ENCODE measurements around the gene PCSK4.
"Not testable (repeated sequence)": the region's sequence is repeated elsewhere in the genome, so short reads cannot be mapped to it uniquely, and the experiment has no call there.

Gene PCSK4

DNA sequence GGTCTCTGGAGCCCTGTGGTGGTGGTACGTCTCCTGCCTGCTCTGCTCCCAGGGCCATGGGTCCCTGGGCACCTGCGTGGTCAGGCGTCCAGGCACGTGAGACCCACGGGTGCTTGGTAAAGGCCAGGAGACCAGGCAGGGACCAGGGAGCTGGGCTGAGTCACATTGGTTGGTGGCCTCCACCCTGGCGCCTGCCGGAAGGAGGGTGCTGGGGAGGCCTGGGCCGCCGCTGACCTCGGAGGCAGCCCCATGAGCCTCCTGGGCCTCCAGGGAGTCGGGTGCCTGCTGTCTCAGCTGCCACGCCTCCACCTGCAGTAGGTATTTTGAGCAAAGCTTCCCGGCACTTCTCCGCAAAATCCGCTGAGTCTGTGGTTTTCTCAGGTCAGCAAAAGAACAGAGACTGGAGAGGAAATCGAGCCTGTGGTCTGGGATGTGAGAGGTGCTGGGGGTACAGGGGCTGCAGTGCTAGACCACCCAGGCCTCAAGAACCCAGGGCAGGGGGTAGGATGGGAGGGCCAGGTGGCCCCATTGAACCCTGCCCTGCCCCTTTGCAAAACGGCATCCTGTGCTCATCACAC is 30.1 kb upstream of the PCSK4 start:
- no peaks in the 10 kb centered on the region for H3K36me3 ChIP-seq (ENCODE audit: control insufficient read depth, low read depth, low read length)
- no peak overlapping the region for H3K4me3 ChIP-seq (ENCODE audit: low read length)
- H3K27ac ChIP-seq (ENCODE audit: low read length): no peak overlapping the region
- H3K27me3 ChIP-seq (ENCODE audit: control insufficient read depth, insufficient read depth, low read length): peaks cover 34% of the 10 kb centered on the region
- no peaks in the 10 kb centered on the region for H3K4me1 ChIP-seq (ENCODE audit: control insufficient read depth, low read depth, low read length)
- H3K9me3 ChIP-seq (ENCODE audit: control insufficient read depth, low read depth, low read length): no peaks in the 10 kb centered on the region
- no peak overlapping the region for H3K9ac ChIP-seq (ENCODE audit: low read length)

DNA sequence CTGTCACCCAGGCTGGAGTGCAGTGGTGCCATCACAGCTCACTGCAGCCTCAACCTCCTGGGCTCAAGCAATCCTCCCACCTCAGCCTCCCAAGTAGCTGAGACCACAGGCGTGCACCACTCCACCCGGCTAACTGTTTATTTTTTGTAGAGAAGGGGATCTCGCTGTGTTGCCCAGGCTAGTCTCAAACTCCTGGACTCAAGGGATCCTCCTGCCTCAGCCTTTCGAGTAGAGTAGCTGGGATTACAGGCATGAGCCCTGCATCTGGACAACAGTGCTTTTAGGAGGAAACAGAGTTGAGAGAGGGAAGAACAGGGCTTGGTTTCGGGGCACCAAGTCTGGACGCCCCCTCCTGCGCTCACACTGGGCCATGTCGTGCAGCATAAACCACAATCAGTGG is 29.7 kb upstream of the PCSK4 start:
- H3K4me1 ChIP-seq (ENCODE audit: control insufficient read depth, low read depth, low read length); H3K4me3 ChIP-seq (ENCODE audit: low read length); H3K9ac ChIP-seq (ENCODE audit: low read length); H3K36me3 ChIP-seq (ENCODE audit: control insufficient read depth, low read depth, low read length); H3K27ac ChIP-seq (ENCODE audit: low read length); H3K9me3 ChIP-seq (ENCODE audit: control insufficient read depth, low read depth, low read length): not testable (repeated sequence)
- H3K27me3 ChIP-seq (ENCODE audit: control insufficient read depth, insufficient read depth, low read length): peaks cover 34% of the 10 kb centered on the region

DNA sequence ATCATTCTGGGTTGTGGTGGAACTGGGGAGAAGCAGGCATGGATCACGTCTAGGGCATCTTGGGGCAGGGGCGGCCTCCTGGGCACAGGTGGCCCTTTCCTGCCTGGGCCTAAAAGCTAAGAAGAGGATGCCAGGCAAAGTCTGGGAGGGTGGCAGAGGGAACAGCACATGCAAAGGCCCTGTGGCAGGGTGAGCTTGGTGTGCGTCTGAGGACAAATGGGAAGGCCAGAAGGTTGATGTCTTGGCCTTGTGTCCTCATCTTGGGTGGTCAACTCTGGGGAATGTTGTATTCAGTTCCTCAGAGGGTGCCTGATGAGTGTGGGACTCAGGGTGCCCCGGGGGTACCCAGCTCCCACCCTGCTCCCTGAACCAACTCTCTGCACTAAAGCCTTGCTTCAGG is 28.3 kb upstream of the PCSK4 start:
- Histone ChIP-seq H3K9ac (ENCODE audit: low read length) (no peak overlapping the region), H3K27ac (ENCODE audit: low read length) (no peak overlapping the region), H3K27me3 (ENCODE audit: control insufficient read depth, insufficient read depth, low read length) (peaks cover 34% of the 10 kb centered on the region), H3K4me1 (ENCODE audit: control insufficient read depth, low read depth, low read length) (no peaks in the 10 kb centered on the region), H3K9me3 (ENCODE audit: control insufficient read depth, low read depth, low read length) (no peaks in the 10 kb centered on the region), H3K4me3 (ENCODE audit: low read length) (no peak overlapping the region), H3K36me3 (ENCODE audit: control insufficient read depth, low read depth, low read length) (no peaks in the 10 kb centered on the region)

DNA sequence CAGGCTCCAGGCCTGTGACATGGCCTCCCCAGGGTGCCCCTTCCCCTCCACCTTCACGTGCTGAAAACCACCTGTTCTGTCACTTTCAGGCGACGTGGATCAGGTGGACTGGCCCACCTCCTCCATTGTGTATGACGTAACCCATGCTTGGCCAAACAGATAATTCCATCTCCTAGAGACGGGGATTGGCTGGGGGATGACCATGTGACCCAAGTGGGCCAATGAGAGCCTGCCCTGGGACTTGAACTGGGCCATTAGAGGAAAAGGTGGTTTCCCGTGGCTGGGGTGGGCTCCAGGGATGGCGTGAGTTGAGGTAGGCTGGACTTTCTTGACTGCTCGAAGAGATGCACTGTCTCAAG is 26.2 kb upstream of the PCSK4 start:
- H3K4me3 ChIP-seq (ENCODE audit: low read length): no peak overlapping the region
- H3K9ac ChIP-seq (ENCODE audit: low read length): no peak overlapping the region
- H3K36me3 ChIP-seq (ENCODE audit: control insufficient read depth, low read depth, low read length): no peaks in the 10 kb centered on the region
- no peaks in the 10 kb centered on the region for H3K9me3 ChIP-seq (ENCODE audit: control insufficient read depth, low read depth, low read length)
- H3K27ac ChIP-seq (ENCODE audit: low read length): no peak overlapping the region
- H3K4me1 ChIP-seq (ENCODE audit: control insufficient read depth, low read depth, low read length): no peaks in the 10 kb centered on the region
- H3K27me3 ChIP-seq (ENCODE audit: control insufficient read depth, insufficient read depth, low read length): peaks cover 36% of the 10 kb centered on the region

DNA sequence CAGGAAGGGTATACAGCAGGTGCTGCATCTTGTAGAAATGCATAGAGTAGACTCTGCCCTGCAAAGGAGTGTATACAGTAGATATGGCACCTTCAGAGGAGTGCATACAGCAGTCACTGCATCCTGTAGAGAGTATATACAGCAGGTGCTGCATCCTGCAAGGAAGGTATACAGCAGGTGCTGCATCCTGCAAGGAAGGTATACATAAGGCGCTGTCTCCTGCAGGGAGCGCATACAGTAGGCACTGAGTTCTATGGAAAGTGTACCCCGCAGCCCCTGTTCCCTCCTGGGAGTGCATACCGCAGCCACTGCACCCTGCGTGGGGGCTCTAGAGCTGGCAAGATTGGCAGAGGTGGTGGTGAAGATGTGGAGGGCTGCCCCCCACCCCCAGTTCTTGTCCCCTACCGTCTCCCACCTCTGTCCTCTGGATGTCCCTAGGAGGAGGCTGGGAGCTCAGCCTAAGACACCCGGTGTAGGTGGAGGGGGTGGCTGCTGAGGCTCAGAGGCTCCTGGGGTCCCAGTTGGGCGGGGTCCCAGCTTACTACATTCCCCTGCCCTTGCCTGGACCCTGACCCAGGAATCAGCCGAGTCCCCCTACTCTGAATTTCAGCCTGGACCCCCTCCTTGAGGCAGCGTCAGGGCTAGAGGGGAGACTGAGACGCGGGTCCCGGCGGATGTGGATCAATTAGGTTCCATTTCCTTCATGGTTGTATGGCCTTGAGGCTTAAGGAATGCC is 25.0 kb upstream of the PCSK4 start:
- Histone ChIP-seq H3K9me3 (ENCODE audit: control insufficient read depth, low read depth, low read length) (no peaks in the 10 kb centered on the region), H3K27ac (ENCODE audit: low read length) (no peak overlapping the region), H3K4me1 (ENCODE audit: control insufficient read depth, low read depth, low read length) (no peaks in the 10 kb centered on the region), H3K36me3 (ENCODE audit: control insufficient read depth, low read depth, low read length) (no peaks in the 10 kb centered on the region), H3K9ac (ENCODE audit: low read length) (no peak overlapping the region), H3K27me3 (ENCODE audit: control insufficient read depth, insufficient read depth, low read length) (peaks cover 48% of the 10 kb centered on the region), H3K4me3 (ENCODE audit: low read length) (no peak overlapping the region)

DNA sequence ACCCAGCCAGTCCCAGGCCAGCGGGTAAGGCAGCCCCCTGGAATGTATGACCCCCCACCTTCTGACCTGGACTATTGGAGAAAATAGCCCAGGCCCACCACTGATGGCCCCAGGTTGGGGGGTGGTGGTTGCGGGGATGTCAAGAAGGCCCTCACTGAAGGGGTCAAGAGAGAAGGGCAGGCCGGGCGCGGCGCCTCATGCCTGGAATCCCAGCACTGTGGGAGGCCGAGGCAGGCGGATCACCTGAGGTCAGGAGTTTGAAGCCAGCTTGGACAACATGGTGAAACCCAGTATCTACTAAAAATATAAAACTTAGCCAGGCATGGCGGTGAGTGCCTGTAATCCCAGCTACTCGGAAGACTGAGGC is 24.1 kb upstream of the PCSK4 start:
- H3K9me3 ChIP-seq (ENCODE audit: control insufficient read depth, low read depth, low read length): no peaks in the 10 kb centered on the region
- H3K27me3 ChIP-seq (ENCODE audit: control insufficient read depth, insufficient read depth, low read length): peaks cover 56% of the 10 kb centered on the region
- no peaks in the 10 kb centered on the region for H3K36me3 ChIP-seq (ENCODE audit: control insufficient read depth, low read depth, low read length)
- no peaks in the 10 kb centered on the region for H3K4me1 ChIP-seq (ENCODE audit: control insufficient read depth, low read depth, low read length)
- H3K9ac ChIP-seq (ENCODE audit: low read length): no peak overlapping the region
- no peak overlapping the region for H3K27ac ChIP-seq (ENCODE audit: low read length)
- no peak overlapping the region for H3K4me3 ChIP-seq (ENCODE audit: low read length)

DNA sequence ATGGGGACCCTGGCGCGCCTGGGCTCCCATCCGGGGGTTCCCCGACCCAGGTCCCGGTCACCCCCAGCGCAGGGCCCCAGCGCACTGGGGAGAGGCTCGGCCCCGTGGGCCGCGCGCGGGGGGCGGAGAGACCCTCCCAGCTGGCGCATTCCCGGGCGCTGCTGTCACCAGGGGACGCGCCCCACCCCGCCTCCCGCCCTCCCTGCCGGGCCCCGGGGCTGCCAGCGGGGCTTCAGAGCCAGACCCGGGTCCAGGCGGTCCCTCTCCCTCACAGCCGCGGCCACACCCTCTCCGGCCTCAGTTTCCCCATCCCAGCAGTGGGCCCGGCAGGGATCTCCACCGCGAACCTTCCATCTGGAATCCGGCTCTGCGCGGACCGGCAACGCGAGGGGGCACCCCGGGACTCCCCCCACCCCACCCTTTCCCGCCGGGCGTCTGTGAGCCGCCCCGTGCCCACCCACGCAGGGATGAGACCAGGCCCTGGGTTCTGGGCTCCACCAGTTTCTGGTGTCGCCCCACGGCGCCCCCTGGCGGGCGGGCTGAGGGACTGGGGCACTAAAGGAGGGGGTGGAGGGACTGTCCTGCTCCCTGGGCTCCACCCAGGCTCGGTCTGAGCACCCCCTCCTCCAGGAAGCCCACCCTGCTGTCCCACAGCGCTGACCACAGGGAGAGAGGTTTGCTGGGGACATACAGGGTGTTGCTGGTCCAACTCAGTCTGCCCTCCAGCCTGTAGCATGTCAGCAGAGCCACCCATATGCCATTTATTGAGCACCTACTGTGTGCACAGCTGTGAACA is 23.5 kb upstream of the PCSK4 start:
- Histone ChIP-seq H3K36me3 (ENCODE audit: control insufficient read depth, low read depth, low read length) (no peaks in the 10 kb centered on the region), H3K9ac (ENCODE audit: low read length) (no peak overlapping the region), H3K9me3 (ENCODE audit: control insufficient read depth, low read depth, low read length) (no peaks in the 10 kb centered on the region), H3K4me3 (ENCODE audit: low read length) (no peak overlapping the region), H3K4me1 (ENCODE audit: control insufficient read depth, low read depth, low read length) (no peaks in the 10 kb centered on the region), H3K27me3 (ENCODE audit: control insufficient read depth, insufficient read depth, low read length) (peaks cover 58% of the 10 kb centered on the region), H3K27ac (ENCODE audit: low read length) (no peak overlapping the region)

DNA sequence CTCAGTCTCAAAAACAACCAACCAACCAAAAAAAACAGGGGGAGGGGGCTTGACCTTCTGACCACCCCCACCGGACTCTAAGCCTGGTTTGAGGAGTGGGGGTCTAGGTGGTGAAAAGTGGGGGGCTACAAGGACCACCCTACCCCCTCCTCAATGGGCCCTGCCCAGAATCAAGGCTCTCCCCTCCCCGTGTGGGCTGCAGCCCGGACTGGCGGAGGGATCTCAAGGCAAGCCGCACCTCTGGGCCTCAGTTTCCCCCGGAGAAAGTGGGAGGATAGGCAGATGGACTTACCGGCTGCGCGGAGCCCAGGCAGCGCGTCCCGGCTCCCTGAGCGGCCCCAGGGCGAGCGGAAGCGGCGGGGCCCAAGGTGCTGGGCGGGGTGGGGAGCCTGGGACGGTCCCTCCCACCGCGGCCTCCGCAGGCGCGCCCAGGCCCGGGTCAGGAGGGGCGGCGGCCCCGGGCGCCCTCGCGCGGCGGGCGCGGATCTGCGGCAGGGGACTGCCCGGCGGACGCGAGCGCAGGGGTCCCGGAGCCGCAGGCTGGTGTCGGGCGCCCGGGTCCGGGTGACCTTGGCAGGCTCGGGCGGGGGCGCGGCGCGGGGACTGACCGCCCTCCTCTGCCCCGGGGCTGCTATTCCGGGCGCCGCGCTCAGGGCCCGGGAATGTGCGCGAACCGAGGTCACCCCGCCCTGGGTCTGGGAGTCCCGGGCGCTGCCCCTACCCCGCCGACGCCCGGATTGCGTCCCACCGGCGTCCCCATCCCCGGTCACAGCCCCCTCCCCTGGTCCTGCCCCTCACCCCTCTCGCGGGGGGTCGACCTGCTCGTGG is 22.7 kb upstream of the PCSK4 start, which contains the start of gene ADAMTSL5:
ADAMTSL5 (minus strand) TSS at position 349 of the 828 bp plus-strand sequence. CDS start 2,076 bp downstream, outside the sequence.
- Histone ChIP-seq H3K27ac (ENCODE audit: low read length) (no peak within 1 kb of the TSS), H3K9me3 (ENCODE audit: control insufficient read depth, low read depth, low read length) (no peaks in the 10 kb centered on the region), H3K36me3 (ENCODE audit: control insufficient read depth, low read depth, low read length) (no peaks in the 10 kb centered on the region), H3K27me3 (ENCODE audit: control insufficient read depth, insufficient read depth, low read length) (peaks cover 58% of the 10 kb centered on the region), H3K4me1 (ENCODE audit: control insufficient read depth, low read depth, low read length) (no peaks in the 10 kb centered on the region), H3K4me3 (ENCODE audit: low read length) (no peak within 1 kb of the TSS), H3K9ac (ENCODE audit: low read length) (no peak within 1 kb of the TSS)

DNA sequence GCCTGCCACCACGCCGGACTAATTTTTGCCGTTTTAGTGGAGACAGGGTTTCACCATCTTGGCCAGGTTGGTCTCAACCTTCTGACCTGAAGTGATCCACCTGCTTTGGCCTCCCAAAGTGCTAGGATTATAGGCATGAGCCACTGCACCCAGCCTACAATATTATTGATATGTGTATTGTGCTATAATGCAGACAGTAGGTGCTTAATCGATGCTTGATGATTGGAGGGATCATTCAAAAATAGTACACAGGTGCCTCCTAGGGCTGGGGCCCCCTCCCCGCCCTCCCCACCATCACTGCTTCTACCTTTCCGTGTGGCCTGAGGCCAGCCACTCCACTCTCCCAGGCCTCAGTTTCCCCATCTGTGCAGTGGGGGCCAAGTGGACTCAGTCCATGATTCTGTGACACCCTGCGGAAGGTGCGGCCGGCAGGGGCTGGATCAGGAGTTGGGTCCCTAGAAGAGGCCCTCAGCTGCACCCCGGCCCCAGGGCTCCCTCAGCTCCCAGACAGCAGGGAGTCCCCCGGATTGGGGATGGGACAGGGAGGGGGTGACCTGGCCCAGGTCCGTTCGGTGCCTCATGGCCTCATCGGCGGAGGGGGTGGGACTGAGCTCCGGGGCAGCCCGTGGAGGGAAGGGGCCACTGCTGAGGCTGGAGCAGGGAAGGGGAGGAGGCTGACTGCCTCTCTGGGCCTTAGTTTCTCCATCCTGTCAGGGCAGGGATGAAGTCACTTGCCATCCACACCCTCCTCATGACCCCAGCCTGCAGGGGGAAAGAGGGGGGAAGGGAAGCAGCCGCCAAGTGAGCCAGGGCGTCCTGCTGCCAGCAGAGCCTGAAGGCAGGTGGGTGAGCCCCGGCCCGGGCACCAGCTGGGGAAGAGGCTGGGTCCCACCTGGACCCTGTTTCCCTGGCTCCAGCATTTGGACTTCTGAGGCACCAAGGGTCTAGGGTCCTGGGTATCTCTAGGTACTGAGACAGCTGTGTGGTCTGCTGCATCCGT is 21.5 kb upstream of the PCSK4 start:
- Histone ChIP-seq H3K27me3 (ENCODE audit: control insufficient read depth, insufficient read depth, low read length) (peaks cover 58% of the 10 kb centered on the region), H3K4me1 (ENCODE audit: control insufficient read depth, low read depth, low read length) (no peaks in the 10 kb centered on the region), H3K9ac (ENCODE audit: low read length) (no peak overlapping the region)

DNA sequence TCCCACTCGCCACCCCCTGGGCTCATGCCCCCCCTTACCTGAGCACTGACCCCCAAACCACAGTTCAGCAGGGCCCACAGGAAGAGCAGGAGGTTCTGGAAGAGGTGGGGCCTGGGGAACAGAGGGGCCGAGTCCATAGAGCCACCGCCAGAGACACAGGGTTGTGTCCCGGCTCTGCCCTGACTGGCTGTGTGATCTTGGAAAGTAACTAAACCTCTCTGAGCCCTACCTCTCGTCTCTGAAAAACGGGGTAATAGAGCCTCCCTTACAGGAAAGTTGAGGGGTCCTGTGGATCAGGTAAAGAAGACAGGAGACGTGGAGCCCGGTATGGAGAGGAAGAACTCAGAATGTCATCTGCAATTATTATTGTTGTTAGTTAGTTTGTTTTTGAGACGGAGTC is 20.7 kb upstream of the PCSK4 start:
- Histone ChIP-seq H3K9me3 (ENCODE audit: control insufficient read depth, low read depth, low read length) (no peaks in the 10 kb centered on the region), H3K27me3 (ENCODE audit: control insufficient read depth, insufficient read depth, low read length) (peaks cover 58% of the 10 kb centered on the region), H3K27ac (ENCODE audit: low read length) (no peak overlapping the region), H3K36me3 (ENCODE audit: control insufficient read depth, low read depth, low read length) (no peaks in the 10 kb centered on the region), H3K9ac (ENCODE audit: low read length) (no peak overlapping the region), H3K4me1 (ENCODE audit: control insufficient read depth, low read depth, low read length) (no peaks in the 10 kb centered on the region), H3K4me3 (ENCODE audit: low read length) (no peak overlapping the region)

More for the DNA sequence above, 21.5 kb upstream of the PCSK4 start:
- Histone ChIP-seq H3K4me3 (ENCODE audit: low read length) (no peak overlapping the region), H3K27ac (ENCODE audit: low read length) (no peak overlapping the region), H3K36me3 (ENCODE audit: control insufficient read depth, low read depth, low read length) (no peaks in the 10 kb centered on the region), H3K9me3 (ENCODE audit: control insufficient read depth, low read depth, low read length) (no peaks in the 10 kb centered on the region)

All from iPS-18a (cell line).